Esophagus muscularis mucosa (tissue), 4 donors: ENCODE results near the gene ARID3A.

Experiments
- EP300 ChIP-seq: sonication (generic); formaldehyde crosslinking; IDR thresholded peaks from one replicate; pipeline ENCODE4 v1.6.1; 2017; ENCODE audit warnings: antibody characterized with exemption
- POLR2A ChIP-seq: fragments of 450-650 bp; IDR thresholded peaks from one replicate; pipeline ENCODE4 v1.6.1; 2017; ENCODE audit warnings: antibody characterized with exemption, moderate library complexity, mild to moderate bottlenecking, low read depth
- POLR2AphosphoS5 ChIP-seq, 2 donors: sonication (generic); formaldehyde crosslinking; IDR thresholded peaks; one replicate each; pipeline ENCODE4 v1.6.1; 2017; ENCODE audit warnings: antibody characterized with exemption in 2 of 2
- TF ChIP-seq, protein P1 (sequence below), 3 experiments: fragments of 200-600 bp in 2 of 3; fragments of 450-650 bp in 1 of 3; sonication (generic) in 2 of 3; IDR thresholded peaks; one replicate each; pipeline ENCODE4 v1.5.1; 2017 to 2019; ENCODE audit warnings: antibody characterized with exemption in 3 of 3, mild to moderate bottlenecking in 2 of 3, moderate library complexity in 1 of 3

DNA sequence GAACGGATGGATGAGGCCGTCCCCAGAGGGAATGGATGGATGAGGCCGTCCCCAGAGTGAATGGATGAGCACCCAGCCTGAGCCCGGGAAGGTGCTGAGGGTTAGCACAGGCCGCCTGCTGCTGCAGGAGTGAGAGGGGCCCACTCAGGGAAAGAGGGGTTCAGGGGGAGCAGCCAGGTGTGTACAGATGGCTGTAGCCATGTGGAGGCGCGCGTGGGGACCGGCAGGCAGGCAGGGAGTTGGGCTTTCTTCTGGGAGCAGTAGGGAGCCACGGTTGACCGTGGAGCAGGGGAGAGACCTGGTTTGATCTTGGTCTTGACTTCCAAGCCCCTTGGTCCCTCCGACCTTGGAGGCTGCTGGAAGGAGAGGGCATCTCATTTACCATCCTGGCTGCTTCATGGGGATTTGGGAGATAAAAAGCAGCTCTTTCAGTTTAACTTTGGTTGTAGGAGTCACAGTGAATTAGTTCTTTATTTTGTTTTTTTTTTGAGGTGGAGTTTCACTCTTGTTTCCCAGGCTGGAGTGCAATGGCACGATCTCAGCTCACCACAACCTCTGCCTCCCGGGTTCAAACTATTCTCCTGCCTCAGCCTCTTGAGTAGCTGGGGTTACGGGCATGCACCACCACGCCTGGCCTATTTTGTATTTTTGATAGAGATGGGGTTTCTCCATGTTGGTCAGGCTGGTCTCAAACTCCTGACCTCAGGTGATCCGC is 24.7 kb downstream of the ARID3A start:
- TF ChIP-seq, protein P1, sequence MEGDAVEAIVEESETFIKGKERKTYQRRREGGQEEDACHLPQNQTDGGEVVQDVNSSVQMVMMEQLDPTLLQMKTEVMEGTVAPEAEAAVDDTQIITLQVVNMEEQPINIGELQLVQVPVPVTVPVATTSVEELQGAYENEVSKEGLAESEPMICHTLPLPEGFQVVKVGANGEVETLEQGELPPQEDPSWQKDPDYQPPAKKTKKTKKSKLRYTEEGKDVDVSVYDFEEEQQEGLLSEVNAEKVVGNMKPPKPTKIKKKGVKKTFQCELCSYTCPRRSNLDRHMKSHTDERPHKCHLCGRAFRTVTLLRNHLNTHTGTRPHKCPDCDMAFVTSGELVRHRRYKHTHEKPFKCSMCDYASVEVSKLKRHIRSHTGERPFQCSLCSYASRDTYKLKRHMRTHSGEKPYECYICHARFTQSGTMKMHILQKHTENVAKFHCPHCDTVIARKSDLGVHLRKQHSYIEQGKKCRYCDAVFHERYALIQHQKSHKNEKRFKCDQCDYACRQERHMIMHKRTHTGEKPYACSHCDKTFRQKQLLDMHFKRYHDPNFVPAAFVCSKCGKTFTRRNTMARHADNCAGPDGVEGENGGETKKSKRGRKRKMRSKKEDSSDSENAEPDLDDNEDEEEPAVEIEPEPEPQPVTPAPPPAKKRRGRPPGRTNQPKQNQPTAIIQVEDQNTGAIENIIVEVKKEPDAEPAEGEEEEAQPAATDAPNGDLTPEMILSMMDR (IDR thresholded peaks at IDR 0.05) = no peak
- no peak for TF ChIP-seq POLR2AphosphoS5 (IDR thresholded peaks at IDR 0.05)
- no peak for TF ChIP-seq POLR2A
- no peak for TF ChIP-seq EP300
